IPS DF 19.7 (cell line): Measurements from ENCODE around the gene DESI1.
"Not testable (repeated sequence)": the region's sequence is repeated elsewhere in the genome, so short reads cannot be mapped to it uniquely, and the experiment has no call there.

Experiments
- DNase-seq: peaks from one replicate; pipeline ENCODE4 v3.0.0-alpha.2; 2013; ENCODE audit warnings: low read depth, low spot score

Gene DESI1

DNA sequence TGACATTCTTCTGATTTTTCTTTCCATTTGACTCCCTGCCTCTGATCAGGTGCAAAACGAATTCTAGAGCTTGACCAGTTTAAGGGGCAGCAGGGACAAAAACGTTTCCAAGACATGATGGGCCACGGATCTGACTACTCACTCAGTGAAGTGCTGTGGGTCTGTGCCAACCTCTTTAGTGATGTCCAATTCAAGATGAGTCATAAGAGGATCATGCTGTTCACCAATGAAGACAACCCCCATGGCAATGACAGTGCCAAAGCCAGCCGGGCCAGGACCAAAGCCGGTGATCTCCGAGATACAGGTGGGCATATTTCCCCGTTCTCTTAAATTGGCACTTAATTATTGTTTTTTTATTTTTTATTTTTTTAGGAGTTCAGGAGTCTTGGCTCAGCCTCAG lies 15.6 kb upstream of the DESI1 start:
- DNase-seq = no peak

DNA sequence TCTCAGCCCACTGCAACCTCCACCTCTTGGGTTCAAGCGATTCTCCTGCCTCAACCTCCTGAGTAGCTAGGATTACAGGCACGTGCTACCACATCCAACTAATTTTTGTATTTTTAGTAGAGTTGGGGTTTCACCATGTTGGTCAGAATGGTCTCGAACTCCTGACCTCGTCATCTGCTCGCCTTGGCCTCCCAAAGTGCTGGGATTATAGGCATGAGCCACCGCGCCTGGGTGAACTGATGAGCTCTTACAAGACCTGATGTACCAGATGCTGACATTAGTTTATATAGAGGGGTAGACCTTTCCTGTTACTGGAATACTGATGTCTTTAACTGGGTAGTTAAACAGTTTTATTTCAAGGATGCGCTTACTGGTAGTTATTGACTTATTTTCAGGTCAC lies 13.8 kb upstream of the DESI1 start:
- DNase-seq = not testable (repeated sequence)

DNA sequence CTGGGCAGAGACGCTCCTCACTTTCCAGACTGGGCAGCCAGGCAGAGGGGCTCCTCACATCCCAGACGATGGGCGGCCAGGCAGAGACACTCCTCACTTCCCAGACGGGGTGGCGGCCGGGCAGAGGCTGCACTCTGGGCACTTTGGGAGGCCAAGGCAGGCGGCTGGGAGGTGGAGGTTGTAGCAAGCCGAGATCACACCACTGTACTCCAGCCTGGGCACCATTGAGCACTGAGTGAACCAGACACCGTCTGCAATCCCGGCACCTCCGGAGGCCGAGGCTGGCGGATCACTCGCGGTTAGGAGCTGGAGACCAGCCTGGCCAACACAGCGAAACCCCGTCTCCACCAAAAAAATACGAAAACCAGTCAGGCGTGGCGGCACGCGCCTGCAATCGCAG lies 10.8 kb upstream of the DESI1 start:
- not testable (repeated sequence) for DNase-seq

DNA sequence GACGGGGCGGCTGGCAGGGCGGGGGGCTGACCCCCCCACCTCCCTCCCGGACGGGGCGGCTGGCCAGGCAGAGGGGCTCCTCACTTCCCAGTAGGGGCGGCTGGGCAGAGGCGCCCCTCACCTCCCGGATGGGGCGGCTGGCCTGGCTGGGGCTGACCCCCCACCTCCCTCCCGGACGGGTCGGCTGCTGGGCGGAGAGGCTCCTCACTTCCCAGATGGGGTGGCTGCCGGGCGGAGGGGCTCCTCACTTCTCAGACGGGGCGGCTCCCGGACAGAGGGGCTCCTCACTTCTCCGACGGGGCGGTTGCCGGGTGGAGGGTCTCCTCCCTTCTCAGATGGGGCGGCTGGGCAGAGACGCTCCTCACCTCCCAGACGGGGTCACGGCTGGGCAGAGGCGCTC lies 10.3 kb upstream of the DESI1 start:
- DNase-seq = not testable (repeated sequence)

DNA sequence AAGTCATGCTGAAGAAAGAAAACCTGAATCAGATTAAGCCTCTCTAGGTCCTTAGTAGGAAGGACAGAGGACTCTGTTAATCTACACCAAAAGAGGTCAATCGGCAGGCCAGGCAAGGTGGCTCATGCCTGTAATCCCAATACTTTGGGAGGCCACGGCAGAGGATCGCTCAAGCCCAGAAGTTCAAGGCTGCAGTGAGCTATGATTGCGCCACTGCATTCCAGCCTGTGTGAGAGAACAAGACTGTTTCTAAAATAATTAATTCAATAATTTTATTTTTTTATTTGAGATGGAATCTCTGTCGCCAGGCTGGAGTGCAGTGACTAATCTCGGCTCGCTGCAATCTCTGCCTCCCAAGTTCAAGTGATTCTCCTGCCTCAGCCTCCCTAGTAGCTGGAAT lies 4.7 kb upstream of the DESI1 start:
- DNase-seq = no peak

DNA sequence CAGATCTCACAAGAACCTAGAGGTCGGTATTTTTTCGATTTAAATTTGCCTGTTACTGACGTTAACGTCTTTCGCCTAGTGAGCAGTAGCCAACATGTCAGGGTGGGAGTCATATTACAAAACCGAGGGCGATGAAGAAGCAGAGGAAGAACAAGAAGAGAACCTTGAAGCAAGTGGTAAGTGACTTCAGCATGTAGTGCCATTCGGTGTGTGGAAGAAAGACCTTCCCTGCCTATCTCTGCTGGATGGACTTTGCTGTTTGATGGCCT lies 1.0 kb upstream of the DESI1 start:
- no peak for DNase-seq

DNA sequence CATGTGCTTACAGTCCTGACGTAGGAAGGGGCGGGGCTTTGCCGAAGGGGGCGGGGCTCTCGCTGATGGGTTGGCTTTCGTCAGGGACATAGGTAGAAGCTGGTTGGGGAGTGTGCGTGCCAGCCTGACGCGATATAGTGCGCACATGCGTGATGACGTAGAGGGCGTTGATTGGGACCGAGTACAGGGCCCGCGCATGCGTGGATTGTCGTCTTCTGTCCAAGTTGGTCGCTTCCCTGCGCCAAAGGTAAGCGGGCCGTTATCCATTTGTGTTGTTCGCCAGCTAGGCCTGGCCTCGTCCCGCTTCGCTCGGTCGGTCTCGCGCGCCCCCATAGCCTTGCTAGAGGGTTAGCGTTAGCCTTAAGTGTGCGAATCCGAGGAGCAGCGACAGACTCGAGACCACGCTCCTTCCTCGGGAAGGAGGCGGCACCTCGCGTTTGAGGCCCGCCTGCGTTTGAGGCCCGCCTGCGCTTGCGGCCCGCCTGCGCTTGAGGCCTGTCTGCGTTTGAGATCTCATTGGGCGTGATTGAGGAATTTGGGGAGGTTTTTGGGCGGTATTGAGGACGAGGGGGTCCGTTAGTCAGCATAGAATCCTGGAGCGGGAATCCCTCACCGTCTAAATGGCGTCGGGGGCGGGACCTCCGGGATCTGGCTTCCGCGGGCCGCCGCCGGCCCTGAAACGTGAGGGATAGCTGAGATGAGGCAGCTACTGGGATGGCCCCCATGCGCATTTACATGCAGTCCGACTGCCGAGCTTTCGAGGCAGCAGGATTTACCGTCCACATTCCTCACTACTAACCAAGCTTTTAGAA lies 462 bp upstream of the DESI1 start, which contains the start of gene XRCC6:
TSS of gene XRCC6 (plus strand) at position 197 of the 812 bp plus-strand sequence. CDS start 710 bp downstream, outside the sequence.
- DNase-seq = peak; percentile 97

DNA sequence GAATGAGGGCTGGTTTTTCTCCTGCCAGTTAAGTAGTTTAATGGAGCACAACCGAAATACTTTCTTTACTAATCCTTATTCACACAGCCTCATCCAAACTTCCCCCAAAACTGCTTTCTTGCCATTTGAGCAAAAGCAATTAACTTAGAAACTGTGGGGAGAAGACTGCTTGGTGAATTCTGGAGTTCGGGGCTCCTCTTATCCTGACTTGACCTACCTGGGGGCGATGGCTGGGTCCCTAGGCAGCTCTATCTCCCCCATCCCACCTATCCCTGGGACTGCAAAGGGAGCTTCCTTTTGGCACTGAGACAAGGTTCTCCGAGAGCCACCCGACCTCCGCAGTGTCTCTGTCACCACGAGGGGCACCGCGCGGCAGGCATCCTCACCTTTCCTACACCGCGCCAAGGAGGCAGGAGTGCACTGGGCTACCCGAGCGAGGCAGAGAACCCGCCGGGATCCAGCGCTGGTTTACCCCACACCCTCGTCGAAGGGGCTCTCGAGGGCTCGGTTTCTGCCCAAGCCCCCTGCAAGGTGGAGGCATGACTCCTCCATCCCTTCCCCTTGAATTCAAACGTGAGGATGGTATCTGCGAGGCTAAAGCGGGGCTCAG lies 759 bp downstream of the DESI1 start:
- no peak for DNase-seq

DNA sequence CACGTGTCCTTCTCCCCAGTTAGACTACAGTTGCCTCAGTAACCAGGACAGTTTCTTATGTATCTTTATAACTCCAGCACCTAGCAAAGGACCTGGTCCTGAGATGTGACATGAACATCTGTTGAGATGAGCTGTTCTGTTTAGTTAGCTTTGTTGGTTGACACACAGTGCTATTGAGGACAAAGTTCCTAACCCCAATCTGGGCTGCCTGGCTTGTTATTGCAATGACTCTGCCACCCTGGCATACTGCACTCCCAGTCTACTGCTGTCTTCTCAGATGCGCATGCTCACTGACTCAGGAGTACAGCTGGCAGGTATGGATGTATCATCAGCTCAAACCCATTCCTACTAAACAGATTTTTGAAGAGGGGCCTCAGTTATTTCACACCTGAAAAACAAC lies 7.4 kb downstream of the DESI1 start:
- no peak for DNase-seq

DNA sequence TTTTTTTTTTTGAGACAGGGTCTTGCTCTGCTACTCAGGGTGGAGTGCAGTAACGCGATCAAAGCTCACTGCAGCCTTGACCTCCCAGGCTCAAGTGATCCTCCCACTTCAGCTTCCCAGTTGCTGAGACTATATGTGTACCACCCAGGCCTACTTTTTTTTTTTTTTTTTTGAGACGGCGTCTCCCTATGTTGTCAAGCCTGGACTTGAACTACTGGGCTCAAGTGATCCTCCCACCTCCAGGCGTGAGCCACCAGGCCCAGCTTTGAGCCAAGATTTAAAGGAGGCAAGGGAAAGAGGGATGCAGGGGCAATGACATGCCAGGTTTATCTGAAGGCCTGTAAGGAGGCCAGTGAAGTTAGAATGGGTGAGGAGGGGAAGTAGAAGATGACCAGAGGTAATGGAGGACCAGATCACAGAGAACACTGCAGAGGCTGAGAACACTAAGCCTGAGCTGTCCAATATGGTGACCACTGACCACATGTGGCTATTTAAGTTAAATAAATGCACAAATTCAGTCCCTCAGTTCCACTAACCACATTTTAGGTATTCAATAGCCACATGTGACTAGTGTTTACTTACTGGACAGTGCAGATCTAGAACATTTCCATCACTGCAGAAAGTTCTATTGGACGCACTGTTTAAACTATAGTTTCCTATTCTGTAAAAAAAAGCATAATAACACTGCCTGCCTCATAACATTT lies 8.1 kb downstream of the DESI1 start:
- no peak for DNase-seq

DNA sequence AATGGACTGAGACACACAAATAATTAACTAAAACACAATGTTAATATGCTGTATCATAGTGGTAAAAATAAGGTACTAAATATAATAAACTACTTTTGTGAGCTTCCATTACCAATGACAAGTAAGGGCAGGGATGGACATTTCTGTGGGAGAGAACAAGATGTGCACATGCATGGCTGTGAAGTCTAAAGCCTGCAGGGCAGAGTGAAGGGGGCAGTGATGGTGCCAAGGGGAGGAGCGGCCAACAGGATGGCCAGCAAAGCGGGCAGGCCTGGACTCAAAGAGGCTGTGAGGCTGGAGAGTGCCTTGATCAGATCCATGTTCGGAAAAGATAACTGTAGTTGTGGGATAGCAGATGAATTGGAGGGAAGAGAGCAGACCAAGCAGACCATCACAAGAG lies 12.5 kb downstream of the DESI1 start:
- DNase-seq = no peak

DNA sequence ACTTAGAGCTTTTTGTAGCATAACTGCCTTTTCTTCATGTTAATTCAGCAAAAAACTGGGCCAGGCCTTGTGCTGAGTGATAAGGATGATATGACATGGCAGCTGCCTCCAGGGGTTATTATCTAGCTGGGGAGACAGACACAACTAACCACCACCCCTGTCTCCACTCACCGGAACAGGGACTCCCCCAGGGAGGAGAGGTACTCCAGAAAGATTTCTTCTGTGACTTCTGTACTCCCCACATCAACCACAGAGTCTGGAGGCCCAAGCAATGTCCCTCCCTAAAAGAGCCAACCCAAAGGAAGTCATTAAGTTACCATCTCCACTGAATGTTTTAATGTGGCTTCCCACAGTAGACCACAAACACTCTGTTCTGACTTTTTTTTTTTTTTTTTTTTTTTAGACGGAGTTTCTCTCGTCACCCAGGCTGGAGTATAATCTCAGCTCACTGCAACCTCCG lies 16.9 kb downstream of the DESI1 start:
- no peak for DNase-seq

DNA sequence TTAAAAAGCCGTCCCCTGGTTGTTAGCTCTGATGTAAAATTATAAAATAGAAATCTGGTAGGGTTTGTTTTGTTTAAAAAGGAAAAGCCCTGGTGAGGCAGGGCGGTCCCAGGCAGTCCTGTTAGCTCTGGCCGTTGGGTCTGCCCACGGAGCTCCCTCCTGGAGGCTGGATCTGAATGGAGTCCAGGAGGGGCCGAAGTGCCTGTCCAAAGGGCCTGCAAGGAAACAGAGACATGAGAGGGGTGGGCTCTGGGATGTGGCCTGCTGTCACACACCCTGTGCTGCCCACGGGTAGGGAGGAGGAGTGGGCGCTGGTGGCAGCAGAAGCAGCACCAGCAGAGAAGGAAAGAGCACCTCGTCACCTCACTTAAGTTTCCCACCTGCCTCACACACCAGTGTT lies 19.9 kb downstream of the DESI1 start:
- DNase-seq = no peak

DNA sequence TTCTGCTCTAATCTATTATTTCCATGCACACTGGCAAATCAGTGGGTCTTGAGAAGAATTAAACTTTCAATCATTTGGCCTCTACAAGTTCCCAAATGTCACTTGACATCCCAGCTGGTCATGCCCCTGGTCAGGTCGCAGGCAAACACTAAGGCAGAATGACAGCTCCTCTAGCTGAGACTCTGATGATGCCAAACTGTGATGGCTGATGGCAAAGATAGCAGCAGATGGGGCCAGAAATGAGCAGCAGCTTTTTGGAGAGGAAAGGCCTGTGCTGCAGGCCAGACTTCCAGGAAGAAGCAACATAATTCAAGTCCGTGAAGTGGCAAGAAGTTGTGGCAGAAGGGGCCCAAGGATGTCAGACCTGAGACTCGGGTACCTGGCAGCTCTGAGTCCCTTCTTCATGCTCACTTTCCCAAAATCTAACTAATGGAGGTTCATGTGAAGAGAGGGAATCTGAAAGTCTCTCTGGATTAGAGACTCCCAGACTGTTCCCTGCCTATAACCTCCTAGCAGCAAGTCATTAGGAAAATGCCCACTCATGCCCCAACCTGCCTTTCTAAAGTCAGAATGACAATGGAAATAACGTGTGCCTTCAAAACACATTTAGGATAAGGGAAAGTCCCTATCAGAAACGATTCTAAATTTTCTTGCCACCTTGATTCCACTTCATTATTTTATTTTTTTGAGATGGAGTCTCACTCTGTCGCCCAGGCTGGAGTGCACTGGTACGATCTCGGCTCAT lies 21.8 kb downstream of the DESI1 start:
- no peak for DNase-seq

DNA sequence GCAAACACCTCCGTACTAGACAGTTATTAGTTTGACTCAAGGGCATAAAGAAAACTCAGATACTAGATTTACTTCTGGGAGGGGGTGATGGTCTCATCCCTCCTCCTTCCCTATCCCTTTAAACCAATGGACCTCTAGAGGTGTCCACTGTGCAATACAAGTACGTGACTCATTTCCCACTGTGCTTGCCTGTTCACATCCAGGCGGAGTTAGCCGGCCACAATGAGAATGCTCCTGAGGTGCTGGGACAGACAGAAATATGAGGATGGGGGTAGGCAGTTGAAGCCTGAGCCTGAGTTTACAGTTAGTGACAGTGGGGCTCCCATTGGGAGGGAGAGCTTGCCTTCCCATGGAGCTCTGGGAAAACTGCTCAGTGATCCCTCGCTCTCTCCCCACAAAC lies 22.8 kb downstream of the DESI1 start:
- DNase-seq = no peak

DNA sequence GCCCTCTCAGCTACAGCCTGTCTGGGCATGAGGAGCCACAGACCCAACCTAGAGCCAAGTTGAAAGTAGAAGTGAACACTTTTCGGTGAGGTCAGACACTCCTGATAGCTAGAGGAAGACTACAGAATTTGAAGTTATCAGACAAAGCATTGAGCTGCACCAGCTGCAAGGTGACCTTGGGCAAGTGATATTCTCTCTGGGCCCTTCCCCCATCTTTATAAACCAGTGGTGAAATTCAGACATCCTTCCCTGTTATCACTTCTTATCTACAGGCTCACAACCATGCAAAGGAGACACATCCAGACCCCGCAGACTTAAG lies 23.2 kb downstream of the DESI1 start:
- DNase-seq = no peak

DNA sequence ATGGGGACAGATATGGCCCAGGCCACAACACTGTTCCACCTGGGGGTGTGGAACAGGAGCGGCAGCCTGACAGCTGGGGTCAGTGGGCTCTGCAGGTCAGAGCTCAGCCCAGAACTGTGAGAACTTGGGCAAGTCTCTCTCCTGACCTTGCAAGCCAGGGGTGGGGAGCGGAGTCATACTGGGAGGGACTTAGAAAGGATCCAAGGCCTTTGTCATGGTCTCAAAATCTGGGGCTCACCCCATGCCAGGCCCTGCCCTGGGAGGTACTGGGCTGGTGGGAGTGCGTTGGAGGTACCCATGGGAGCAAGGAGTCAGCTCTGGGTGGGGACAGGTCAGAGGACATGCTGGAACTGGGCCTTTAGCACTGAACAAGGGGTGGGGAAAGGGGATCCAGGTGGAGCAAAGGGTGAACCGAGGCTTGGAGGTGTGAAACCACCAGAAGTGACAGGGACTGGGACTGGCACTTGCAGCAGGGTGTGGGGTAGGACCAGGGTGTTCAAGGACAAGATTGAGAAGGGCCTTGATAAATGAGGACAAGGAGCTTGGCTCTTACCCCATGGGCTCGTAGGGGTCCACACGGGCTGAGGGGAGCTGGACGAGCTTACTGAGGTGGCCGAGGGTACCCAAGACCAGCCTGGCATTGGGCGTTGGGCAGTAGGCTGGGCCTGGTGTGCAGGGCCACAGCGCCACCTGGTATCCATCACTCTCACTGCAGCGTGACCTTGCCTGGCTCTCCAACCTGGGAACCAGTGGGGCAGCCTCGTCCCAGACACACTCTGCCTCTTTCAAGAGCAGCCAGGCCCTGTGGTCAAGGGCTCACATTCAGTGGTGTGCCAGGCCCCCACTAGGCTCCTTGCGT lies 23.8 kb downstream of the DESI1 start:
- DNase-seq = no peak

DNA sequence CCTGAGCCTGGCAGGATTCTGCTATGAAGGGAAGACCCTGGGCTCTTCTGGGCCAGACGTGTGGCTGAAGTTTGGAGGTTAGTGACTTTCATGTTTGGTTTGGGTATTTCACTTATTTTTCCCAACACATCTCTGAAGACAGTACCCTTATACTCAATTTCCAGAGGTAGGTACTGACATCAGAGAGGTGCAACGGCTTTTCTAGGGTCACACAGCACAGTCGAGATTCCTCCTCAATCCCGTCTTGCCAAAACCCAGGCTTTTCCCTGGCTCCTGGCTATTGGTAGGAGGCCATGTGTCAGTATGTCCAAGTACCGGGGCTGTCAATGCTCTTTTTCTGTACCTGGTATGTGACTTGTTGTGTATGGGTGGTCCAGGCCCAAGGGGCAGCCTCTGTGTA lies 25.1 kb downstream of the DESI1 start:
- no peak for DNase-seq

DNA sequence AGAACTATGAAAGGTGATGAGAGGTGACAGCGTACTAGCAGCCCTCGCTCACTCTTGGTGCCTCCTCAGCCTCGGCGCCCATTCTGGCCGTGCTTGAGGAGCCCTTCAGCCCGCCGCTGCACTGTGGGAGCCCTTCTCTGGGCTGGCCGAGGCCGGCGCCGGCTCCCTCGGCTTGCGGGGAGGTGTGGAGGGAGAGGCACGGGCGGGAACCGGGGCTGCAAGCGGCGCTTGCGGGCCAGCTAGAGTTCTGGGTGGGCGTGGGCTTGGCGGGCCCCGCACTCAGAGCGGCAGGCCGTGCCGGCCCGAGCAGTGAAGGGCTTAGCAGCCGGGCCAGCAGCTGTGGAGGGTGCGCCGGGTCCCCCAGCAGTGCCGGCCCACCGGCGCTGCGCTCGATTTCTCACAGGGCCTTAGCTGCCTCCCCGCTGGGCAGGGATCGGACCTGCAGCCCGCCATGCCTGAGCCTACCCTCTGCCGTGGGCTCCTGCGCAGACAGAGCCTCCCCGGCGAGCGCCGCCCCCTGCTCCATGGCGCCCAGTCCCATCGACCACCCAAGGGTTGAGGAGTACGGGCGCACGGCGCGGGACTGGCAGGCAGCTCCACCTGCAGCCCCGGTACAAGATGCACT lies 27.4 kb downstream of the DESI1 start:
- not testable (repeated sequence) for DNase-seq

DNA sequence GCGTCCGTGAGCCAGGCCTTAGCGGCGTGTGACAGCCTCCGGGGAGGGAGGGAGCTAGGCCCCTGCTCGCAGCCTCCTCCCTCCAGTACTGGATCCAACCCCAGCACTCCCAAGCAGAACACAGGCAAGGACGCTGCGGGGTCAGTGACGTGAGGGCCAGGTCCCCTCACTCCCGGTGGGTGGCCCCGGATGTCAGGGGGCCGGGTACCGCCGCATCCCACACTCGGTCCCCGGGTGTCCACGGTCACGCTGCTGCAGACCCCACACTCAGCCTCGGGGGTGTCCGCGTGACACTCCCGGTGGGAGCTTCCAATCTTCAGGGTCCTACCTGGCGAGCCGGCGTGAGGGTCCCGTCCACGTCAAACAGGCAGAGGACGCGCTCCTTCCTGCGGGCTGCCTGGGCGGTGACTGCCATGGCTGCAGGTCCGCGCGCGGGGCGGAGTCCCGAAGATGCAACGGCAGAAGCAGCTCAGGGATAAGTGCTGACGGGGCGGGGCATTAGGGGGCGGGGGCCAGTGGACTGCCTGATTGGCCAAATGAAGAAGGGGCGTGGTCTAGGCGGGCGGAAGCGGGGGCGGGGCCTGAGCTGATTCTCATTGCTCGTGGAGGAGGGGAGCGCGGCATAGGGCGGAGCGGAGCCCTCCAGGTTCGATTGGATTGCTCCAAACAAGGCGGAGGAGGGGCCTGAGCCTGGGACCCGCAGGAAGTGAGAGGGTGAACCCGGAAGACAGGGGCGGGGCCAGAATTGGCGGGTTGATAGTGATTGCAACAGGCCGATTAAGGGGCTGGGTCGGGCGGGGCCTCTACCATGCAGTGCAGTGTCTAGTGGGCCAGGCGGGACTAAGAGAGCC lies 31.2 kb downstream of the DESI1 start, which contains the start of gene PMM1:
TSS of gene PMM1 (minus strand) at position 450 of the 851 bp plus-strand sequence. CDS start at position 415, 35 bp downstream.
- DNase-seq = peak; percentile 95
